ENCODE results near the gene MRFAP1. TPM values are rescaled to one million over a fixed set of nuclear protein-coding genes. Genes with fewer than 3 reads are reported as not detected.

The MRFAP1 gene
- total and polyA plus RNA-seq, 2 of the 4 experiments (the other 2 are of a cell fraction), result 65.4 to 268 TPM

DNA sequence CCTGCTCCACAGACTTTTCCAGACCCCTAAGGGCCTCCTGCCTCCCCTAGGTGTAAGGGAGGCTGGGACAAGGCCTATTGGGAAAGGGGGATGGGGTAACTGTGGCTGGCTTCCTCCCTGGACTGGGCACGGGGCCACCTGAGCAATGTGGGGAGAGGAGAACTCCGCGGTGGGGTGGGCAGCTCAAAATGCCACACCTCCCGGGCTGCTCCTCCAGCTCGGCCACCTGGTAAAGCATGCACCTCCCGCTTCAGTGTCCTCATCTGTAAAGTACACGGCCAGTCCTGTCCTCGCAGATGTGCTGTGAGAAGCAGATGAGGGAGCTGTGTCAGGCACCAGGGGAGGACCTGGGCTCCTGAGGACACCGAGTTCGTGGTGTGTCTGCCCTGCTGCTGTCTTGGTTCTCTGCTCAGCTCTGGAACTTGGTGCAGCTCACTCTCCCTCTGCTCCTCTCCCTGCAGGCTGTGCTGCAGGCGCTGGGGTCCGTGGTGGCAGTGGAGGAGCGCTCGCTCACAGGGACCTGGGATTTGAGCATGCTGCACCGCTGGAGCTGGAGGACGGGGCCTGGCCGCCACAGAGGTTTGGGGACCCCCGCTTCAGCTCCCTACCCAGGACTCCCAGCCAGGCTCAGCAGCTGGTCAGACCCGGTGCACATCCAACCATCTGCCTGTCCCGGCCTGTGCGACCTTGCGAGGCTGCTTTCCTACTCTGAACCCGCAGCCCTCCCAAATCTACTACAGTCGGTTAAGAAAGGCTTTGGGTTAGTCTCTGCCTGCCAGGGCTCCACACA is 20.8 kb upstream of the MRFAP1 start:
- Histone ChIP-seq H3K27me3 (ENCODE audit: control insufficient read depth, insufficient read depth, low read length) (no peaks in the 10 kb centered on the region), H3K56ac (ENCODE audit: extremely low read depth, insufficient read depth, low read length) (no peak overlapping the region), H2AFZ (replicated peaks; ENCODE audit: low read length, poor library complexity) (peak overlapping the region; percentile 23), H3K4me3 (ENCODE audit: insufficient read depth, low read depth, low read length) (no peak overlapping the region), H3K36me3 (ENCODE audit: control insufficient read depth, insufficient read depth, low read length) (peaks cover 37% of the 10 kb centered on the region), H3K14ac (replicated peaks; ENCODE audit: low read depth, low read length) (no peak overlapping the region), H3K79me1 (ENCODE audit: low read depth in 1 of 2, low read length in 2 of 2) (no peaks in the 10 kb centered on the region), H3K23ac (ENCODE audit: low read depth, low read length) (no peak overlapping the region), H4K20me1 (ENCODE audit: insufficient read depth, low read length) (no peaks in the 10 kb centered on the region), H3K9me3 (ENCODE audit: control insufficient read depth, insufficient read depth, low read length) (no peaks in the 10 kb centered on the region), H3K4ac (ENCODE audit: low read depth, low read length) (no peak overlapping the region), H3K18ac (ENCODE audit: low read depth, low read length) (no peak overlapping the region), H3K27ac (ENCODE audit: insufficient read depth, low read length) (no peak overlapping the region), H3K9me1 (ENCODE audit: insufficient read depth, low read length) (no peaks in the 10 kb centered on the region; the same call in 1 of the 2 replicates), H3K4me1 (ENCODE audit: control insufficient read depth, insufficient read depth, low read length) (no peaks in the 10 kb centered on the region), H3K9ac (ENCODE audit: low read depth, low read length) (no peak overlapping the region), H2AK9ac (replicated peaks; ENCODE audit: low read depth, low read length, poor library complexity) (no peak overlapping the region), H2BK20ac (ENCODE audit: low read depth, low read length) (no peak overlapping the region), H4K8ac (ENCODE audit: low read depth in 2 of 2, low read length in 2 of 2) (no peak overlapping the region), H2BK120ac (ENCODE audit: low read depth, low read length) (no peak overlapping the region), H2BK15ac (ENCODE audit: low read depth, low read length) (no peak overlapping the region), H3K4me2 (ENCODE audit: low read depth, low read length) (no peak overlapping the region), H4K5ac (ENCODE audit: low read depth, low read length) (no peak overlapping the region), H2AK5ac (ENCODE audit: low read depth, low read length) (no peak overlapping the region), H4K91ac (ENCODE audit: insufficient read depth, low read depth, low read length) (no peak overlapping the region), H2BK5ac (ENCODE audit: low read depth, low read length, poor library complexity, severe bottlenecking) (no peak overlapping the region)
- in situ Hi-C loops (cut with MboI; ENCODE audit: low sequenced_read_pairs) (no loop called here), dilution Hi-C loops (cut with HindIII; ENCODE audit: low sequenced_read_pairs, unreplicated experiment) (no loop called here), intact Hi-C loops (cut with micrococcal nuclease) (no loop called here)
- BruUV-seq (replicated peaks), result no TSS peak
- DNase-seq, result no peak
- ChIA-PET POLR2A (ENCODE audit: unreplicated experiment) (no interaction called here), CTCF (no interaction called here)
- 95% methylated on average over 6 of the region's 24 CpGs; no CpG with 5 or more reads in 1 of the 2 experiments for WGBS, 2 experiments (ENCODE audit: extremely low coverage in 2 of 2, insufficient read length in 1 of 2)
- no peak for ATAC-seq (ENCODE audit: low read depth)
- TF ChIP-seq, protein P1, sequence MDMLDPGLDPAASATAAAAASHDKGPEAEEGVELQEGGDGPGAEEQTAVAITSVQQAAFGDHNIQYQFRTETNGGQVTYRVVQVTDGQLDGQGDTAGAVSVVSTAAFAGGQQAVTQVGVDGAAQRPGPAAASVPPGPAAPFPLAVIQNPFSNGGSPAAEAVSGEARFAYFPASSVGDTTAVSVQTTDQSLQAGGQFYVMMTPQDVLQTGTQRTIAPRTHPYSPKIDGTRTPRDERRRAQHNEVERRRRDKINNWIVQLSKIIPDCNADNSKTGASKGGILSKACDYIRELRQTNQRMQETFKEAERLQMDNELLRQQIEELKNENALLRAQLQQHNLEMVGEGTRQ (IDR thresholded peaks at IDR 0.05; ENCODE audit: low read depth, low read length), result no peak
- no peak for TF ChIP-seq MAFK (IDR thresholded peaks at IDR 0.05; ENCODE audit: low read depth, low read length)
- TF ChIP-seq NFE2L2 (IDR thresholded peaks at IDR 0.05; ENCODE audit: low read depth, low read length), result no peak
- TF ChIP-seq CHD1 (IDR thresholded peaks at IDR 0.05; ENCODE audit: low read depth, low read length), result no peak
- TF ChIP-seq BHLHE40 (IDR thresholded peaks at IDR 0.05; ENCODE audit: low read depth, low read length), result no peak
- TF ChIP-seq, protein P2, sequence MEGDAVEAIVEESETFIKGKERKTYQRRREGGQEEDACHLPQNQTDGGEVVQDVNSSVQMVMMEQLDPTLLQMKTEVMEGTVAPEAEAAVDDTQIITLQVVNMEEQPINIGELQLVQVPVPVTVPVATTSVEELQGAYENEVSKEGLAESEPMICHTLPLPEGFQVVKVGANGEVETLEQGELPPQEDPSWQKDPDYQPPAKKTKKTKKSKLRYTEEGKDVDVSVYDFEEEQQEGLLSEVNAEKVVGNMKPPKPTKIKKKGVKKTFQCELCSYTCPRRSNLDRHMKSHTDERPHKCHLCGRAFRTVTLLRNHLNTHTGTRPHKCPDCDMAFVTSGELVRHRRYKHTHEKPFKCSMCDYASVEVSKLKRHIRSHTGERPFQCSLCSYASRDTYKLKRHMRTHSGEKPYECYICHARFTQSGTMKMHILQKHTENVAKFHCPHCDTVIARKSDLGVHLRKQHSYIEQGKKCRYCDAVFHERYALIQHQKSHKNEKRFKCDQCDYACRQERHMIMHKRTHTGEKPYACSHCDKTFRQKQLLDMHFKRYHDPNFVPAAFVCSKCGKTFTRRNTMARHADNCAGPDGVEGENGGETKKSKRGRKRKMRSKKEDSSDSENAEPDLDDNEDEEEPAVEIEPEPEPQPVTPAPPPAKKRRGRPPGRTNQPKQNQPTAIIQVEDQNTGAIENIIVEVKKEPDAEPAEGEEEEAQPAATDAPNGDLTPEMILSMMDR (conservative IDR thresholded peaks at IDR 0.05; ENCODE audit: low read depth, low read length), result no peak
- no peak for TF ChIP-seq SMC3 (IDR thresholded peaks at IDR 0.05; ENCODE audit: low read depth, low read length)
- TF ChIP-seq MXI1 (IDR thresholded peaks at IDR 0.05; ENCODE audit: borderline replicate concordance, low read depth, low read length), result no peak
